ENCODE data around the gene HS3ST6.

DNA sequence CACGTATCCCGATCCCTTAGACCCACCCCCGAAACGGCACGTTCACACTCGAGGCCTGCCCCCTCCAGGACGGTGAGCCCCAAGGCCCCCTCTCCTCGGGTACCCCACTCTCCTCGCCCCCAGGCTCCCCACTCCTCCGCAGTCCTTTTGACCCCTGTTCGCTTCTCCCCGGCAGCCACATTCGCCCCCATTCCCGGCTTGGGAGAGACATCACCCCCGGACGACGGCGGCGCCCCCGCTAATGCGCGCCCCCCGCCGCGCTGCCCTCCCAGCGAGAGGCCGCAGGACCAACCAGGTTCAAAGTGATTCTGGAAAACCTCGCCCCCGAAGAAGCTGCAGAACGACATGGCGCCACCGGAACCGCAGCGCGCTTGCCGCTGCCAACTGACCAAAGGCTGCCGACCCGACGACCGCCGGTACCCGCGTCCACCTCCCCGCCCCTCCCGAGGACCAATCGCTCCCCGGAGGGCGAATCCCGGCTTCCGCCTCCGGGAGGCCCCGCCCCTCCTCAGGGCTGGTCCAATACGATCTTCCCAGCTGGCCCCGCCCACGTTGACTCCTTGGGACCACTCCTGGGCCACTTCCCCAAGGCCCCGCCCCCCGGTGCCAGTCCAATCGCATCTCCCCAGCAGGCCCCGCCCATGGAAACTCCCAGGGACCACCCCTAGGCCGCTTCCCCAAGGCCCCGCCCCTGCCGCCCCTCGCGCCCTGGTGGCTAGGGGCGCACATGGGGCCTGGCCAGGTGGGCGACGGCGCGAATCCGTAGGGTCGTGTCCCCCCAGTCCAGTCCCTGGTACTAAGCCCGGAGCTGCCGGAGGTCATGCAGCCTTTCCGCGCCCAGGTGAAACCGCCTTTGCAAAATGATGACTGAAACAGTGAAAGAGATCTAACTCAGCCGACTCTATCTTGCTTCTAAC is 24.9 kb upstream of the HS3ST6 start, which contains the start of gene MSRB1:
- no peak for TF ChIP-seq EZH2 (IDR thresholded peaks at IDR 0.05; ENCODE audit: insufficient read depth, poor library complexity, severe bottlenecking)
- TF ChIP-seq EZH2phosphoT487 (IDR thresholded peaks at IDR 0.05; ENCODE audit: insufficient read depth, low read depth) = no peak

All from GM23248 (cell line).